Stimulated activated CD8-positive, alpha-beta memory T cell treated with anti-CD3 and anti-CD28 coated beads, Interleukin-15, amount 100 ng/mL, for 4 hours (primary cell): Measurements from ENCODE around the gene ALOXE3.

Experiments
- DNase-seq, 2 donors: peaks; one replicate each; pipeline ENCODE4 v3.0.0-alpha.2; 2020; ENCODE audit warnings: low read depth in 2 of 2

ALOXE3 gene

DNA sequence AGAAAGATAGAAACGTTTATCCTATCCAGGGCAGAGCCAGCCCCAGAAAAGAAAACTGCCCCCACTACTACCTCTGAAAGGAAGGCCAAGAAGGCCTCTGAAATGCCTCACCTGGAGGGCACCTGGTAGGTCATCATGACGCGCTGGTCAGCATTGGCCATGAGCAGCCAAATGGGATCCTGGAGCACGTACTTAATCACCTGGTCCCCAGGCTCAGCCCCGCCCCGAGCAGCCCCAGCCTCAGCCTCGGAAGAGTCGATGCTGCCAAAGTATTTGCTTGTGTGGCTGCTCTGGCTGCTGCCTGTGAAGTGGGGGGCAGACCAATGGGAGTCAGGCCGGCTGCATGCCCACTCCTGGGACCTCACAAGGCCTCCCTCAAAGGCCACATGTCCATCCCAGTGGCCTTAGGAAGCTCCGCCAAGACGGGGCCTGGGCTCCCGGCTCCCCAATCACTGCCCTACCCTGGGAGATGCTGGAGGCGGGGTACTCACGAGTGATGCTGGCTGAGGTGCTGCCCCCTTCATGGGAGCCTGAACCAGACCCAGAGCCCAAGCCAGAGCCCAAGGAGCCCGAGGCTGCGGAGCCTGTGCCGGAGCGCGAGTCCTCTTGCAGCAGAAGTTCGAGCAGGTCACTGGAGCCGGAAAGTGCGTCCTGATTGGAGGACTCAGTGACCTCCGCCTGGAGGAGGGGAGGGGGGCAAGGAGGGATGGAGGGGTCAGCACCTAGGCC is 24.0 kb upstream of the ALOXE3 start:
- no peak for DNase-seq

DNA sequence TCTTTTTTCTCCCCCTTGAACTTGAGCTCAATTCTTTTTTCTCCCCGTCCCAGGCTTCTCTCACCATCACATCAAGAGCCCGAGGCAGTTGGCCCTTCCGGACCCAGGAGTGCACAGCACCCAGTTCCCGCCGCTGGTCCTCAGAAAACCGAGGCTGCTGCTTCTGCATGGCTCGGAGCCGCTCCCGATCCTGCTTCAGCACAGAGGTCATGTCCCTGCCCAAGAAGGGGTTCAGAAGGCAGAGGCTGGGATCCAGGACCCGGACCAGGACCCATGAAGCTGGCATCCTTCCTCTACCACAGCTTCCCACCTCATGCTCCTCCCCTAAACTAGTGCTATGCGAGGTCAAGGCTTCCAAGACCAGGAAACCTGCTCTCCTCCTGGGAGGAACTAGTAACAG is 23.4 kb upstream of the ALOXE3 start:
- DNase-seq: no peak

DNA sequence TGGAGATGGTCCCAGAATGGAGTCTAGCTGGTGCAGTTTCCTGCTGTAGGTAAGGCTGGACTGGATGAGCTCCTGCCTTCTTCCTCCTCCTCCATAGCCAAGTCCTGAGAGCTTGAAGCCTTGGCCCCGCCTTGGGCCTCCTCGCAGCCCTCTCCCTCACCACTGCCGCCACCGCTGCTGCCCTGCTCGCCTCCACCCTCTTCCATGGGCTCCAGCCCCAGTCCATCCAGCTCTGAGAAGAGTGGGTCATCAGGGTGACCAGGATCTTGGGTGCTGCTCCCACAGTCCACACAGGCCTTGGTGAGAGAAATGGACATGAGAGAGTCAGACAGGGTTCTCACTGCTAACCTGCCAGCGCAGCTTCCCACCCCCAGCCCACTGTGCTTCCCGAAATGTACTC is 22.7 kb upstream of the ALOXE3 start:
- no peak for DNase-seq

DNA sequence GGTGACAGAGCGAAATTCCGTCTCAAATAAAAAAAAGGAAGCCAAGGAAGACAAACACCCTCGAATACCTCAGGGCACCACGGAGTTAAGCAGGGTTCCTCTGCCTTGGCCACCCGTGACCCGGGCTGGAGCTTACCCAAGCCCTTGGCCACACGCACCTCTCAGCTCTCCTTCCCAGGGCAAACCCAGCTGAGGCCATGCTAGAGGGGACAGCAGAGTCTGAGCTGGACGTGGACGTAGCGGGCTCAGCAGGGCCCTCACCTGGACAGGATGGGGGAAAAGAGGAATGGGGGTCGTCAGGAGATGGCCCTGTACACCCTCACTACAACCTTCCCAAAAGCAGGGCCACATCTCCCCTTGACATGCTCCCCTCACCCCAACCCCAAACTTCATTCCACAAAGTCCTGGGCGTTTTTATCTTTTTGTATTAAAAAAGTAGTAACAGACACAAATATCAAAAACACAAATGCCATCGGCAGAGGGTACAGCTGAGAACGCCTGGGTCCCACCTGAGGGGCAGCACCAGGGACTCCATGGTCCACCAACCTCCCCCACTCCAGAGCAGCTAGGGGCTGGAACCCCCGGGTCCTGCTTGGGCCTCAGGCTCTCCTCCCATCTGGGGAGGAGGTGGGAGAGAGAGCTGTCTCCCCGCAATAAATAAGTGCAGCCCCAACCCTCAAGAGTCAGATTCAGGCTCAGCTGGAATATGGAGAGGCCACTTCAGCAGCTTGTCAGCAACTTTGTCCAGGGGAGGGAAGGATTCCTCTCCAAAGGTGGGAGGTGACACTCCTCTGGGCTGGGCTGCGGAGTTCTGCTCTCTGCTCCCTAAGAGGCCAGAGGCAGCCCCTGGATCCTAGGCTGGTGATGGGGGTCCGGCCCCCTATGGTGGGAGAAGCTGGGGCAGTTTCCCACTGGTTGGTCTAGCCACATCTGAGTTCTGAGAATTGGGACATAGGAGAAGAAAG is 22.0 kb upstream of the ALOXE3 start:
- no peak for DNase-seq

DNA sequence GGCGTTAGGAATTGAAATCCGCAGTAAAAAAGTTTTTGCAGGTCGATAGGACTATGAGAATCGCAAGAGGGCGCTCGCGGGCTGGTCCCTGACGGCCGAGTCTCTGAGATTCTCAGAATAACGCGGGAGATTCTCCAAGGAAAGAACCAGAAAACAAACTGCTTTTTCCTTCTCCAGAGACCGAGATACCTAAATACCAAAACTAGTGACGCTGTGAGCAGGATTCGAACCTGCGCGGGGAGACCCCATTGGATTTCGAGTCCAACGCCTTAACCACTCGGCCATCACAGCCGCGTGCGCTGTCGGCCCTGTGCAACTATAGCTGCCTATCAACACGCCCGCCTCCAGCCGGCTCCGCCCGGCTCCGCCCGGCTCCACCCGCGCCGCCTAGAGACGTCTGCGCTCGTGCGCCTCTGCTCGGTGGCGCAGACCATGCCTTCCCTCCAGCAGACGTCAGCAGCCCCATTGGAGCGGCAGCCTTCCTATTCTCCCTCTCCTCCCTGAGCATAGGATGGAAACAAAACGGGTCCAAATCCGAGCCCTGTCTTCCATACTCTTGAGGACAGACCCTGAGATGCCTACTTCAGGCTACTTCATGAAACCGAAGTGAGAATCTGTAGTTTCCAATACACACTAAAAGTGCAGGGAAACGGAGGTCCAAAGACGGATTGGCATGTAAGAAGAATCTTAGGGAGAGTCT is 20.5 kb upstream of the ALOXE3 start:
- peak; percentile 89 to 90 for DNase-seq

DNA sequence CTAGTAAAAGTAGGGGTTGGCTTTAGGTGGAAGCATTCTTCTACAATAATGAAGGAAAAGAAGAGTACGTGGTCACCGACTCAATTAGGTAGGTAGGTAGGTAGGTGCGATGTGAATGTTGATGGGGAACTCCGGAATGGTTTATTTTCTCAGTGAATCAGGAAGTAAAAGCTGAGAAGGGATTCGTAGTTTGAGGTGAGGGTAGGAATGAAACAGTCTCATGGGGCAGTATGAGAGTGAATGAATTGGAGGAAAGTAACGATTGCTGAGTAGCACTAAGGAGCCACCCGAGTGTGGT is 20.0 kb upstream of the ALOXE3 start:
- no peak for DNase-seq

DNA sequence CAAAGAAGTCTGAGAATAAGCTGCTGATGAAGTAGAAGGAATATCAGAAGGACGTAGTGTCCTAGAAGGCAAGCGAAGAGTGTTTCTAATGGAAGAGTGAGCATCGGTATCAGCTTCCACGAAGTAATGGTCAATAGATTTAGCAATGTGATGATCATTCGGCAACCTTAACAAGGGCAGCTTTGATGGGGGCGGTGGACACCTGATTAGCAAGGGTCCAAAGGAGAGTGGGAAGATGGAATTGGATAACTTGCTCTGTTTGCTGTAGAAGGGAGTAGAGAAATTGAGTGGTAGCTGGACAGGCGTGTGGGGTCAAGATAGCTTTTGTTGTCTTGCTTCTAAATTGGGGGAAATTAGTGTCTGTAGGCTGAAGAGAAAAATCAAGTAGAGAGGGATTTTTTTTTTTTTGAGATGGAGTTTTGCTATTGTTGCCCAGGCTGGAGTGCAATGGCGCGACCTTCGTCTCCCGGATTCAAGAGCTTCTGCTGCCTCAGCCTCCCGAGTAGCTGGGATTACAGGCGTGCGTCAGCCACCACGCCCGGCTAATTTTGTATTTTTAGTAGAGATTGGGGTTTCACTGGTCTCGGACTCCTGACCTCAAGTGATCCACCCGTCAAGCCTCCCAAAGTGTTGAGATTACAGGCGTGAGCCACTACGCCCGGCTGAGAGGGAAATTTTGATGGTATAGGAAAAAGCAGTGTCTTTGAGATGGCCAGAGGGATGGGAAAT is 19.5 kb upstream of the ALOXE3 start:
- no peak for DNase-seq

DNA sequence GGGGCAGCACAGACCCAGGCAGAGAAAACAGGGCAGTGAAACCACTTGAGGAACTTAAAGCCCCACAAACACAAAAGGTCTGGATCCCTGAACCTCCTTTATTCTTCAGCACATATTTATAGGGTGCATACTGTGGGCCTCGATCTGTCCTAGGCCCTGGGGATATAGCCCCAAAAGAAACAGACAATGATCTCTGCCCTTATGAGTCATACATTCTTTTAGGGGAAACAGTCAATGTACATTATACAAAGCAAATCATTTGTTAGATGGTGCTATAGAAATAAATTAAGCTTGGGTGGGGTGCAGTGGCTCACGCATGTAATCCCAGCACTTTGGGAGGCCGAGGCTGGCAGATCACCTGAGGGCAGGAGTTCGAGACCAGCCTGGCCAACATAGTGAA is 15.6 kb upstream of the ALOXE3 start:
- no peak for DNase-seq

DNA sequence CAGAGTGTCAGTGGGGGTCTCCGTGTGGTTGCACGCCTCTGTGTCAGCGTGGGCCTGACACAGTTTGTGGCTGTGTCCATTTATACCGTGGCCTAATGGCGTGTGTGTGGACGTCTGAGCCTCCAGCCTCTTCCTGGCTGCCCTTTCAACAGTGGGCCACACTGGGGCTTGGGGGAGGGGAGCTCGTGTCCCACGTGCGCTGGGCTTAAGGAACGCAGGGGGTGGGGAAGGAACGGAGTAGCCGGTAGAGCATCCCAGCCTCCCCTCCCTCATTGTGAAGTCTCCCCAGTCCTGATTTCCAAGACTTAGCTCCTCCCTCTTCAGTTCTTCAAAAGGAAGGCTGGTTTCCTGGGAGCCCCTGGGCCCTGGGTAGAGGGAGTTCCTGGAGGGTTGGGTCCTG is 15.1 kb upstream of the ALOXE3 start:
- DNase-seq: no peak

DNA sequence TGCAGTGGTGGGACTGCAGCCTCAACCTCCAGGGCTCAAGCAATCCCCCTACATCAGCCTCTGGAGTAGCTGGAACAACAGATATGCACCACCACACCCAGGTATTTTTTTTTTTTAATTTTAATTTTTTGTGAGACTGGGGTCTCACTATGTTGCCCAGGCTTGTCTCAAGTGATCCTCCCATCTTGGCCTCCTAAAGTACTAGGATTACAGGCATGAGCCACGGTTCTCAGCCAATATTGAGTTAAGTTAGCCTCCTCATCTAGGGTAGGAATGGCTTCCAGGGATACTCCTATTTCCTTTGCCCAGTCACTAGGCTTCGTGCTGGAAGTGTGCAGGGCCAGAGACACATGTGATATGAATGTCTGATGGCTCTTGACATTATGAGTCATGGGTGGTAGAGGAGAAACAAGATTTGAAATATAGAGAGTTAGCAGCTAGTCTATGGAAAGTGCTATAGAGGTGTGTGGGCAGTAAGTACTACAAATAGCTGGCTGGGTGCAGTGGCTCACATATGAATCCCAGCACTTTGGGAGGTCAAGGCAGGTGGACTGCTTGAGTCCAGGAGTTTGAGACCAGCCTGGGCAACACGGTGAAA is 13.6 kb upstream of the ALOXE3 start:
- no peak for DNase-seq

DNA sequence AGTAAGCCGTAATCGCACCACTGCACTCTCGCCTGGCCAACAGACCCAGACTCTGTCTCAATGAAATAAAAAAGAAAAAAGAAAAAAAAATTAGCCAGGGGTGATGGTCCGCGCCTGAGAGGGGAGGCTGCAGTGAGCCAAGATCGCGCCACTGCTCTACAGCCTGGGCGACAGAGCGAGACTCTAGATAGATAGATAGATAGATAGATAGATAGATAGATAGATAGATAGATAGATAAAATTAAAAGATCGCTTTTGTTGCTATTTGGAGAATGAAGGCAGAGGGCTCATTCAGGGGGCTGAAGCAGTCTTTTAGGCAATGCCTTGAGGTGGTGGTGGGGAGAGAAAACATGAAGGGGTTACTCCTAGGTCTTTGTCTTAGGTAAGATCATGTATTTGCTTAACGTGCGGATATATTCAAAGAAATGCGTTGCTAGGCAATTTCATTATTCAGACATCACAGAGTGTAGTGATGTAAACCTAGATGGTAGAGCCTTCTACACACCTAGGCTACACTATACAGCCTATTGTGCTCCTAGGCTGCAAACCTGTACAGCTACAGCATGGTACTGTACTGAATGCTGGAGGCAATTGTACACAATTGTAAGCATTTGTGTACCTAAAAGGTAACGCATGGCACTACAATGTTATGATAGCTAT is 9.9 kb upstream of the ALOXE3 start:
- no peak for DNase-seq

DNA sequence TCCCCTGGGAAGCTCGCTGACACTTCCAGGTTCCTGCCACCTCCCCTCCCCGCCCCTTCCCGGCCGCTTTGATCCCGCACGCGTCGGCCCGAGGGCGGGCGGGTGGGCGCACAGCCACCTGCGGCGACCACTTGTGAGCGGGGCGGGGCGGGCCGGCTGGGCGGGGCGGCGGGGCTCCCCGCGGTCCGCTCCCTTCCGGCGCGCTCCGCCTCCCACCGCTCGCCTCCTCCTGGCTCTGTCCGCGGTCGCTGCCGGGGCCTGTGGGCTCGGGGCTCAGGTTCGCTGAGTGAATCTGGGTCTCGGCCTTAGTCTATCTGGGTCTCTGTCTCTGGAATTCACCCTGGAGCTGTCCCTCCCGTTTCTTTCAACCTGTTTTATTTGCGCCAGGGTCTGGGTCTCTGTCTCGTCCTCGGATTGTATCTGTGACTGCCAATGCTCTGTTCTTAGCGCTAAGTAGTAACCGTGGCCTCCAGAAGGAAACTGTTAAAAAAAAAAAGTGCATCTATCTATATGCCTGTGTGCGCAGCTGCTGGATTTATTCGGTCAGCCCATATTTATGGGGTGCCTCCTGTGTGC is 8.3 kb upstream of the ALOXE3 start:
- no peak for DNase-seq

DNA sequence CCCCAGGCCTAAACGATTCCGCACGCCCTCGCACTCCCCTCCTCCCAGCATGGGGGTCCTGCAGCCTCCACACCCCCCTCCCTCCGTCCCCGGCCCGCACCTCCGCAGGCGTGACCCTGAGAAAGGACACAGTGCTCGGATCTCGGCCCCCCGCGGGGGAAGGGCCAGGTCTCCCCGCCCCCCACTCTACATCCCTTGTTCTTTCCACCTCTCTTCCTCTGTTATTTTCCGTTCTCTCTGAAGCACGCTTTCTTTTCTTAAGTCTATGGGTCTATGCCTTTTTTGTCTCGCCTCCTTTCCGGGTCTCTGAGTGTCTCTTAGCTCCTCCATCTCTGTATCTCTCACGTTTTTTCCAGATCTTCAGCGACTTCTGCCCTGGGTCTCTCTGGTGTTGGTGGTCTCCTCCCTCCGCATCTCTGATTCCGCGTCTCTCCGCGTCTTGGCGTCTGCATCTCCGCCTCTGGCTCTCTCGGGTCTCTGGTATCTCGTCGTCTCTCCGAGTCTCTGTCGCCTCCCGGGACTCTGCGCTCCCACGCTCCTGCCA is 7.7 kb upstream of the ALOXE3 start:
- no peak for DNase-seq

DNA sequence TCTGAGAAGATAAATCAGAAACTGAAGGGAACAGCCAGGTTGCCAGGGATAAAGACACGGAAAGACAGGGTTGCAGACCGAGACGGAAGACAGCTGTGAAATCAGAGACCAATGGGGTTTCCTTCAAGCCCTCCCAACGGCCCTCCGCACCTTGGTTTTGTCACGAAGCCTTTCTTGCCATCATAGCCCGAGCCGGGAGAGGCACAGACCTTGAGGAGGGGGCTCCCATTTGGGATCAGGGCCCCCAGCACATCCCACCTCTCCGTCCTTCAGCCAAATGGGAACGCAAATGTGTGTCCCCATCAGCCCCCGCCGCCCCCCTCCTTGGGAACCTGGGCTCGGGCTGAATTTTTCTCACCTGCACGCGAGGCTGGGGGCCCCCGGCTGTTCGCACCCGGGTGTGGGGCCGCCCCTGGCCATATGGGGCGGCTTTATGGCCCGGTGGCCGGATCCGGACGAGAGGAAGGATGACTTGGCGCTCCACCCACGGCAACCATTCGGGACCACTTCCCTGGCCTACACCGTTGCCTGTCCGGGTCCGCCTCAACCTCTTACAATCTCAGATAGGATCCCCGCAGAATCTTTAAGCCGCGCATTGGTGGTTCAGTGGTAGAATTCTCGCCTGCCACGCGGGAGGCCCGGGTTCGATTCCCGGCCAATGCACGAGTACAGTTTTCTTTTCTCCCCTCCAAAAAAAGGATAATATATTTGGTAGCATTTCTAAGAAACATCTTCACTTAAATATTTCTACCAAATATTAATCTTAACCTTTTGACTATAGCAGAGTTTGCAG is 7.0 kb upstream of the ALOXE3 start:
- peak; percentile 70 to 80 for DNase-seq

DNA sequence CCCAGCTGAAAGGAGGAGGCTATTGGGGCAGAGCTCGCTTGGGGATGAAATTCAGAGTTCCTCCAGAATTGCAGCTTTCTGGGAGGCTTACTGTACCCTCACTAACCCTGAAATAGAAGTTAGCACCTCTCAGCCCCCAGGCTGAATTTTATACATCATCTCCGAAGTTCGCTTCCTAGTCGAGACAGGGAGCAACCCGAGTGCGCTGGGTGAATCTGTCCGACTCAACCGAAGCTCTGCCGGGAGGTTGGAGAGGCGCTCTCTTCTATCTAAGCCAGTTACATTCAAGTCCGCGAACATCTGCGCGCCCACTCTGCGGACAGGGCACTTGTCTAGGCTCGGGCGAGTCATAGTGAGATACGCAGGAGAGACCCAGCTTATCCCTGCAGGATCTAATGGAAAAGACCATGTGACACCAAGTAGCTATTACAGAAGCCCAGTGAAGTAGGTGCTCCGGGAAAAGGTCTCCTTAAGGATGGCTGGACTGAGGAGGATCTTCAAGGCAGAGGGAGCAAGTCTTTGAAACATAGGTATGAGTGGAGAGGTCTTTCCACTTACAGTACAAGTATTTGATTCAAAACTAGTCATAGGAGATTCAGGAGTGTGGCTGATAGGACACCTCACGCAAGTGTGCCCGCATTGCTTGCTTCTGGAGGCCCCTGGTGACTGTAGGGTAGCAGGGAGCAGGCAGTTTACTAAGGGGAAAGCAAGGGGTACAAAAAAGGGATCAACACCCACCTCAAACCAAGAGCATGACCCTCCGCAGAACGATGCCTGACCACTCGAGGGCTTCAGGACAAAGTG is 6.2 kb upstream of the ALOXE3 start:
- no peak for DNase-seq

DNA sequence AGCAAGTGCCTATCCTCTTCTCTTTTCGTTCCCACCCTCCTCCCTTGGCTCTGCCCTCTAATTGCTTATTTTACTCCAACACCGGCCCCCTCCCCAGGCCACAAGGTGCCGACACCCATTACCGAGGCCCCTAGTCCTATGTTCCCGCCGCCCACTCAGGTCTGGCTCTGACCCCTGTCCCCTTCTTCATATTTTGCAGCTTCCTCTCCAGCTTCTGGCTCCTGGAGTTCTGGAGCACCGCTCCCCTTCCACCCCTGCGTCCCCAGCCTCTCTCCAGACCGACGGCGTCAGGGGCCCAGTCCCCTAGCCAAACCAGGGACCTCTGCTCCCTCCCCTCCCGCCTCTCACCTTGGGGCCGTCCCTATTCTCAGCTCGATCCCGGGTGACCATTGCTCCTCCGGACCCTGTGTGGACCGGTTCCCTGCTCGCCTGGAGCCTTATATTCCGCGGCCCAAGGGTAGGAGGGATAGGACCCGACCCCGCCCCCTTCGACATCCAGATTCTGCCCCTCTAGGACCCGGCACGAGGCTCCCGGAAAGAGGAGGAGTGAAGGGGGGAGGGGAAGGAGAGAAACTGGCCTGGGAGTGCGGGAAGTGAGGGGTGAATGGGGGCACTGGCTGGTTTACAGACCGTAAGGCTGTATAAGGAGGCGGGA is 5.5 kb upstream of the ALOXE3 start, which contains the start of gene HES7:
HES7 (minus strand) TSS at position 412 of the 655 bp plus-strand sequence; CDS start at position 390, 22 bp downstream.
- no peak for DNase-seq

DNA sequence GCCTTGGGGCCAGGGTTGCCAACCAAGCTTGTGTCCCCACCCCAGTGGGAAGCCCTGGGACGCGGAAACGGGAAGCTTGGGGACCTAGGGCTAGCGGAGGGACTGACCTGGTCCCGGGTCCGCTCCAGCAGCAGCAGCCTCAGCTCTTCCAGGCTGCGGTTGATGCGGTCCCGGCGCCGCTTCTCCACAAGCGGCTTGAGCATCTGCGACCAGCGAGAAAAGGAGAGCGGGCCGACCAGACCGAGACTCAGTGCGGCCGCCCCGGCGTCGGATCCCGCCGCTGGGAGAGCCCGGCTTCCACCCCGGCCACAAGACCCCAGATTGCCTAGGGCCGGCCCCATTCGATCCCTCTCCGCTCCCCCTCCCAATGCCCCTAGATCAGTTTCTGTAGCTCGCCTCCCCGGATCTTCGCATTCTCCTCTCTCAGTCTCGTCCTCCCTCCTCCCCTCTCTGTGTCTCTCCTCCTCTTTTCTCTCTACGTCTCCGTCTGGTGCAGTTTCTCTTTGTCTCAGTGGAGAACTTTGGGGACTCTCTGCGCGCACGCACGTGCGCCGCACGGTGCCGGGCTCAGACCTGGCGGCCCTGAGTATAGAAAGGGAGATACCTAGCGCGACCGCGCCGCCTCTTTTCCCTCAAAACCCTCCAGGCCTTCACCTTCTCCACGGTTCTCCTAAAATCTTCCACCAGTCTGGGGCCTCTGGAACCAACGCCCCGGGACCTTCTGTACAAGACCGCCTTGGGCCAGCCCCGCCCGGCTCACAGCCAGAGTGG is 4.8 kb upstream of the ALOXE3 start:
- DNase-seq: no peak
